ENCODE measurements around the gene CFAP65.
A peak's percentile ranks its signal among the peaks of the same experiment; 100 is the strongest.

CFAP65 gene

GRCh38 chr2:219041252-219041651 lies at the start of gene CFAP65:
Gene CFAP65, minus strand, starts transcription at chr2:219041516. Its CDS starts 2,468 bp downstream, at chr2:219039048.
- peak in 1 of 2 experiments; percentile 8 for DNase-seq (ENCODE audit: low read depth in 2 of 2)

GRCh38 chr2:219090436-219091299 lies 49.4 kb upstream of the CFAP65 start:
- no peak for DNase-seq (ENCODE audit: low read depth in 2 of 2)

GRCh38 chr2:219089330-219089729 lies 48.0 kb upstream of the CFAP65 start:
- no peak for DNase-seq (ENCODE audit: low read depth in 2 of 2)

- no peak for DNase-seq (ENCODE audit: low read depth in 2 of 2)
Measured at GRCh38 chr2:219087848-219088247, 46.5 kb upstream of the CFAP65 start.

GRCh38 chr2:219087361-219087760 lies 46.0 kb upstream of the CFAP65 start:
- DNase-seq (ENCODE audit: low read depth in 2 of 2), result no peak

- no peak for DNase-seq (ENCODE audit: low read depth in 2 of 2)
Measured at GRCh38 chr2:219086196-219086595, 44.9 kb upstream of the CFAP65 start.

GRCh38 chr2:219084791-219085190 lies 43.5 kb upstream of the CFAP65 start:
- no peak for DNase-seq (ENCODE audit: low read depth in 2 of 2)

- DNase-seq (ENCODE audit: low read depth in 2 of 2), result no peak
Measured at GRCh38 chr2:219082332-219082958, 41.1 kb upstream of the CFAP65 start.

GRCh38 chr2:219081701-219082331 lies 40.5 kb upstream of the CFAP65 start:
- no peak for DNase-seq (ENCODE audit: low read depth in 2 of 2)

GRCh38 chr2:219081096-219081495 lies 39.8 kb upstream of the CFAP65 start:
- DNase-seq (ENCODE audit: low read depth in 2 of 2), result no peak

GRCh38 chr2:219079417-219079816 lies 38.1 kb upstream of the CFAP65 start:
- no peak for DNase-seq (ENCODE audit: low read depth in 2 of 2)

GRCh38 chr2:219078951-219079350 lies 37.6 kb upstream of the CFAP65 start:
- DNase-seq (ENCODE audit: low read depth in 2 of 2), result no peak

GRCh38 chr2:219078126-219078525 lies 36.8 kb upstream of the CFAP65 start:
- DNase-seq (ENCODE audit: low read depth in 2 of 2), result no peak

- no peak for DNase-seq (ENCODE audit: low read depth in 2 of 2)
Measured at GRCh38 chr2:219076253-219076652, 34.9 kb upstream of the CFAP65 start.

- no peak for DNase-seq (ENCODE audit: low read depth in 2 of 2)
Measured at GRCh38 chr2:219073413-219074129, 32.3 kb upstream of the CFAP65 start.

- no peak for DNase-seq (ENCODE audit: low read depth in 2 of 2)
Measured at GRCh38 chr2:219072741-219073250, 31.5 kb upstream of the CFAP65 start.

GRCh38 chr2:219071131-219071816 lies 30.0 kb upstream of the CFAP65 start:
- no peak for DNase-seq (ENCODE audit: low read depth in 2 of 2)

GRCh38 chr2:219065484-219065883 lies 24.2 kb upstream of the CFAP65 start:
- DNase-seq (ENCODE audit: low read depth in 2 of 2), result no peak

GRCh38 chr2:219062081-219062480 lies 20.8 kb upstream of the CFAP65 start:
- no peak for DNase-seq (ENCODE audit: low read depth in 2 of 2)

- DNase-seq (ENCODE audit: low read depth in 2 of 2), result no peak
Measured at GRCh38 chr2:219060821-219061791, 19.8 kb upstream of the CFAP65 start, which contains the start of gene IHH. Gene IHH, minus strand, starts transcription at chr2:219060921. Its CDS starts 454 bp downstream, at chr2:219060467.
